Measurements from ENCODE around the gene USP1. TPM values are rescaled to one million over a fixed set of nuclear protein-coding genes. Genes with fewer than 3 reads are reported as not detected.

Gene USP1
- total and polyA plus RNA-seq, 7 donors: 8.4 to 19.3 (median 14.2) TPM

- Histone ChIP-seq H3K4me1 (no peaks in the 10 kb centered on the region), H3K36me3 (ENCODE audit: insufficient read depth in 1 of 2, low read depth in 1 of 2) (no peaks in the 10 kb centered on the region), H3K27me3 (ENCODE audit: insufficient read depth in 3 of 3, low read length in 2 of 3) (no peaks in the 10 kb centered on the region), H3K4me3 (no peak overlapping the region), H3K9me3 (no peaks in the 10 kb centered on the region), H3K27ac (no peak overlapping the region)
- WGBS, 3 donors: 90 to 92% (median 91%) methylated on average over 14 of the region's 14 CpGs
- no peak for TF ChIP-seq CTCF (IDR thresholded peaks at IDR 0.05)
- intact Hi-C loops (cut with DNase I): no loop called here
- no peak for ATAC-seq
- DNase-seq: no peak
Observed at GRCh38 chr1:62423580-62424242, 13.1 kb upstream of the USP1 start.

GRCh38 chr1:62424411-62424810 lies 12.4 kb upstream of the USP1 start:
- Histone ChIP-seq H3K9me3 (no peaks in the 10 kb centered on the region), H3K27me3 (ENCODE audit: insufficient read depth in 3 of 3, low read length in 2 of 3) (no peaks in the 10 kb centered on the region), H3K4me1 (no peaks in the 10 kb centered on the region), H3K27ac (no peak overlapping the region), H3K36me3 (ENCODE audit: insufficient read depth in 1 of 2, low read depth in 1 of 2) (no peaks in the 10 kb centered on the region), H3K4me3 (no peak overlapping the region)
- DNase-seq: no peak
- WGBS, 3 donors: 69 to 73% (median 70%) methylated on average over 4 of the region's 4 CpGs
- intact Hi-C loops (cut with DNase I): no loop called here
- ATAC-seq: no peak
- no peak for TF ChIP-seq CTCF (IDR thresholded peaks at IDR 0.05)

GRCh38 chr1:62425041-62425440 lies 11.8 kb upstream of the USP1 start:
- 79 to 88% (median 81%) methylated on average over 5 of the region's 5 CpGs for WGBS, 3 donors
- intact Hi-C loops (cut with DNase I): no loop called here
- no peak for DNase-seq

GRCh38 chr1:62426237-62426636 lies 10.6 kb upstream of the USP1 start:
- Histone ChIP-seq H3K27me3 (ENCODE audit: insufficient read depth in 3 of 3, low read length in 2 of 3) (no peaks in the 10 kb centered on the region), H3K9me3 (no peaks in the 10 kb centered on the region), H3K27ac (no peak overlapping the region), H3K36me3 (ENCODE audit: insufficient read depth in 1 of 2, low read depth in 1 of 2) (no peaks in the 10 kb centered on the region), H3K4me3 (no peak overlapping the region), H3K4me1 (no peaks in the 10 kb centered on the region)
- TF ChIP-seq CTCF (IDR thresholded peaks at IDR 0.05): no peak
- DNase-seq (no peak), ATAC-seq (no peak)
- WGBS, 3 donors: 44 to 60% (median 48%) methylated on average over 3 of the region's 3 CpGs
- intact Hi-C loops (cut with DNase I): no loop called here

More at GRCh38 chr1:62425041-62425440, 11.8 kb upstream of the USP1 start:
- TF ChIP-seq CTCF (IDR thresholded peaks at IDR 0.05): no peak
- H3K27ac ChIP-seq: no peak overlapping the region
- no peak overlapping the region for H3K4me3 ChIP-seq
- no peaks in the 10 kb centered on the region for H3K27me3 ChIP-seq (ENCODE audit: insufficient read depth in 3 of 3, low read length in 2 of 3)
- no peaks in the 10 kb centered on the region for H3K4me1 ChIP-seq
- no peak for ATAC-seq
- H3K9me3 ChIP-seq: no peaks in the 10 kb centered on the region
- no peaks in the 10 kb centered on the region for H3K36me3 ChIP-seq (ENCODE audit: insufficient read depth in 1 of 2, low read depth in 1 of 2)

- Histone ChIP-seq H3K9me3 (no peaks in the 10 kb centered on the region), H3K4me1 (no peaks in the 10 kb centered on the region), H3K4me3 (no peak overlapping the region), H3K27me3 (ENCODE audit: insufficient read depth in 3 of 3, low read length in 2 of 3) (no peaks in the 10 kb centered on the region), H3K27ac (no peak overlapping the region), H3K36me3 (ENCODE audit: insufficient read depth in 1 of 2, low read depth in 1 of 2) (no peaks in the 10 kb centered on the region)
- intact Hi-C loops (cut with DNase I): no loop called here
- ATAC-seq (no peak), DNase-seq (no peak)
- WGBS, 3 donors: 81 to 87% (median 86%) methylated on average over 1 of the region's 1 CpG
- no peak for TF ChIP-seq CTCF (IDR thresholded peaks at IDR 0.05)
Observed at GRCh38 chr1:62426794-62427193, 10.1 kb upstream of the USP1 start.

Data from psoas muscle (tissue), 8 donors.